CD4-positive, alpha-beta T cell (primary cell): ENCODE data around the gene FRRS1L. TPM values are rescaled to one million over a fixed set of nuclear protein-coding genes. Genes with fewer than 3 reads are reported as not detected.

ENCODE experiments used
- ATAC-seq: fragments of 200-7000 bp; cut with Tn5 transposase; one replicate; pipeline ENCODE4 v1.10.0; 2022; ENCODE audit warnings: mild to moderate bottlenecking; ENCODE audit not compliant: poor library complexity
- CTCF ChIA-PET: fragments of 350-600 bp; sonication (Branson Sonifier 250); formaldehyde crosslinking; loops from one replicate; lab custom pipeline; 2021; ENCODE audit warnings: antibody characterized with exemption, inconsistent platforms; lab: Charles Lee
- POLR2A ChIA-PET: fragments of 350-600 bp; sonication (Branson Sonifier 250); formaldehyde crosslinking; loops from one replicate; lab custom pipeline; 2021; ENCODE audit warnings: antibody characterized with exemption, inconsistent platforms; lab: Charles Lee
- DNase-seq, 14 experiments: peaks; one replicate each; pipeline ENCODE4 v3.0.0-alpha.2; 2013 to 2020; ENCODE audit warnings: mixed read lengths in 2 of 14
- H3K27ac ChIP-seq, 2 donors: one replicate each; pipeline versions ENCODE4 v1.5.1 to v1.7.0; 2013; ENCODE audit warnings: low read length in 2 of 2, low read depth in 1 of 2, mild to moderate bottlenecking in 1 of 2
- H3K27me3 ChIP-seq, 2 experiments: 1 replicate in 1 of 2; 2 replicates in 1 of 2; pipeline versions ENCODE4 v1.6.1 to v1.7.0; 2013; ENCODE audit warnings: low read length in 2 of 2, control low read depth in 1 of 2, mild to moderate bottlenecking in 1 of 2, moderate library complexity in 1 of 2; ENCODE audit not compliant: insufficient read depth in 2 of 2, control insufficient read depth in 1 of 2
- H3K36me3 ChIP-seq: one replicate; pipeline ENCODE4 v1.6.1; 2013; ENCODE audit warnings: low read length, control low read depth; ENCODE audit not compliant: insufficient read depth
- H3K4me1 ChIP-seq: one replicate; pipeline ENCODE4 v1.6.1; 2013; ENCODE audit warnings: low read length, control low read depth; ENCODE audit not compliant: insufficient read depth
- H3K4me3 ChIP-seq: one replicate; pipeline ENCODE4 v1.5.1; 2013; ENCODE audit warnings: mild to moderate bottlenecking, low read length, moderate library complexity
- H3K9me3 ChIP-seq, 2 experiments: 1 replicate in 1 of 2; 2 replicates in 1 of 2; pipeline versions ENCODE4 v1.6.1 to v1.7.0; 2013; ENCODE audit warnings: low read length in 2 of 2, mild to moderate bottlenecking in 2 of 2, control low read depth in 1 of 2, moderate library complexity in 1 of 2; ENCODE audit not compliant: control insufficient read depth in 1 of 2, insufficient read depth in 1 of 2
- H3K27ac Mint-ChIP-seq: one replicate; pipeline ENCODE4 v1.8.0; 2020; ENCODE audit warnings: mixed read lengths
- H3K27me3 Mint-ChIP-seq: one replicate; pipeline ENCODE4 v1.8.0; 2021; ENCODE audit warnings: mixed read lengths
- H3K36me3 Mint-ChIP-seq: one replicate; pipeline ENCODE4 v1.8.0; 2021; ENCODE audit warnings: low read depth, mixed read lengths
- H3K4me1 Mint-ChIP-seq: one replicate; pipeline ENCODE4 v1.8.0; 2021; ENCODE audit warnings: low read depth, mixed read lengths
- H3K4me3 Mint-ChIP-seq: one replicate; pipeline ENCODE4 v1.8.0; 2020; ENCODE audit warnings: mild to moderate bottlenecking, mixed read lengths
- H3K9me3 Mint-ChIP-seq: one replicate; pipeline ENCODE4 v1.8.0; 2020; ENCODE audit warnings: mixed read lengths
- CTCF ChIP-seq: fragments of 200-600 bp; IDR thresholded peaks from one replicate; pipeline ENCODE4 v1.8.0; 2022; ENCODE audit warnings: antibody characterized with exemption, mild to moderate bottlenecking
- intact Hi-C, 2 experiments: fragments of 100-400 bp; cut with DNase I in 1 of 2; cut with micrococcal nuclease in 1 of 2; formaldehyde crosslinking; loops; one replicate each; pipeline versions ENCODE4 v1.15.1 to v1.9.0; 2023 to 2025; cut with DNase I, micrococcal nuclease
- total RNA-seq, 174 experiments: library from RNA in 2 of 174; stranded (reverse) in 2 of 174; gene quantifications; one replicate each; pipeline ENCODE4 v1.2.3 and lab custom pipeline; 2021 to 2026

The FRRS1L gene
- total RNA-seq, 2 experiments from 2014 or later, result not detected

GRCh38 chr9:109086221-109086620 is 80.8 kb downstream of the FRRS1L start:
- Mint-ChIP-seq H3K27ac (no peak overlapping the region), H3K4me3 (no peak overlapping the region), H3K36me3 (peaks cover 94% of the 10 kb centered on the region), H3K9me3 (no peaks in the 10 kb centered on the region), H3K27me3 (no peaks in the 10 kb centered on the region), H3K4me1 (peaks cover 22% of the 10 kb centered on the region)
- Histone ChIP-seq H3K9me3 (no peaks in the 10 kb centered on the region), H3K27ac (no peak overlapping the region), H3K4me3 (no peak overlapping the region), H3K27me3 (no peaks in the 10 kb centered on the region), H3K36me3 (peaks cover 73% of the 10 kb centered on the region), H3K4me1 (no peaks in the 10 kb centered on the region)
- intact Hi-C loops, result loop anchor here in 1 of 2 experiments (5.0 kb wide), 1 partner anchor 39 kb away; no protein-coding TSS in a partner anchor
- CTCF ChIA-PET, result no interaction called here
- POLR2A ChIA-PET, result no interaction called here
- peak in 2 of 14 experiments; percentile 25 to 30 for DNase-seq
- no peak for ATAC-seq
- TF ChIP-seq CTCF, result no peak

GRCh38 chr9:109085510-109085909 is 81.5 kb downstream of the FRRS1L start:
- Mint-ChIP-seq H3K27ac (no peak overlapping the region), H3K4me3 (no peak overlapping the region), H3K27me3 (no peaks in the 10 kb centered on the region), H3K4me1 (peaks cover 22% of the 10 kb centered on the region), H3K9me3 (no peaks in the 10 kb centered on the region), H3K36me3 (peaks cover 94% of the 10 kb centered on the region)
- CTCF ChIA-PET, result no interaction called here
- H3K4me3 ChIP-seq, result no peak overlapping the region
- no peaks in the 10 kb centered on the region for H3K27me3 ChIP-seq
- intact Hi-C loops, result loop anchor here in 1 of 2 experiments (5.0 kb wide), 1 partner anchor 38 kb away; no protein-coding TSS in a partner anchor
- DNase-seq (no peak), ATAC-seq (no peak)
- H3K27ac ChIP-seq, result no peak overlapping the region
- no peaks in the 10 kb centered on the region for H3K9me3 ChIP-seq
- POLR2A ChIA-PET, result no interaction called here
- H3K36me3 ChIP-seq, result peaks cover 71% of the 10 kb centered on the region
- TF ChIP-seq CTCF, result no peak
- no peaks in the 10 kb centered on the region for H3K4me1 ChIP-seq

- DNase-seq (no peak), ATAC-seq (no peak)
- intact Hi-C loops, result loop anchor here in 1 of 2 experiments (5.0 kb wide), 1 partner anchor 33 kb away; the partner anchor contains the start of gene TMEM245
- ChIA-PET CTCF (no interaction called here), POLR2A (no interaction called here)
- TF ChIP-seq CTCF, result no peak
- Mint-ChIP-seq H3K27me3 (no peaks in the 10 kb centered on the region), H3K9me3 (no peaks in the 10 kb centered on the region), H3K4me3 (no peak overlapping the region), H3K27ac (no peak overlapping the region), H3K36me3 (peaks cover 94% of the 10 kb centered on the region), H3K4me1 (peaks cover 22% of the 10 kb centered on the region)
- H3K27ac ChIP-seq, result no peak overlapping the region
- no peak overlapping the region for H3K4me3 ChIP-seq
- no peaks in the 10 kb centered on the region for H3K4me1 ChIP-seq
- H3K27me3 ChIP-seq, result no peaks in the 10 kb centered on the region
- H3K36me3 ChIP-seq, result peaks cover 71% of the 10 kb centered on the region
- H3K9me3 ChIP-seq, result no peaks in the 10 kb centered on the region
Measured at GRCh38 chr9:109083813-109084405, 83.1 kb downstream of the FRRS1L start.
